H1 (cell line): Measurements from ENCODE around the gene CUTA. TPM values are rescaled to one million over a fixed set of nuclear protein-coding genes. Genes with fewer than 3 reads are reported as not detected.

Experiments
- CTCF ChIA-PET: fragments of 300-600 bp; sonication (Branson Sonifier 250); formaldehyde crosslinking; loops from one replicate; lab custom pipeline; 2021; ENCODE audit not compliant: partially characterized antibody; lab: Charles Lee
- POLR2A ChIA-PET: fragments of 300-600 bp; sonication (Branson Sonifier 250); formaldehyde crosslinking; loops from one replicate; lab custom pipeline; 2021; ENCODE audit warnings: inconsistent platforms; ENCODE audit not compliant: partially characterized antibody; lab: Charles Lee
- DNase-seq, 2 experiments: peaks; one replicate each; pipeline versions ENCODE4 v3.0.0 to v3.0.0-alpha.2; 2010 to 2022; ENCODE audit warnings: low spot score in 2 of 2, low read depth in 1 of 2, mixed read lengths in 1 of 2
- FAIRE-seq: peaks from 2 replicates; lab custom pipeline; 2011; peaks lifted over from hg19 to GRCh38; lab: Jason Lieb, UNC
- H2AFZ ChIP-seq: 2 replicates; pipeline ENCODE4 v1.8.1; 2012; ENCODE audit warnings: low read length, inconsistent platforms
- H2AK5ac ChIP-seq: 2 replicates; pipeline ENCODE4 v1.6.1; 2013; ENCODE audit warnings: low read depth, low read length
- H2BK120ac ChIP-seq: replicated peaks from 2 replicates; pipeline ENCODE3; 2013; ENCODE audit warnings: low read depth, low read length, inconsistent platforms
- H2BK12ac ChIP-seq: 2 replicates; pipeline ENCODE4 v1.6.1; 2013; ENCODE audit warnings: low read depth, low read length
- H2BK15ac ChIP-seq: 2 replicates; pipeline ENCODE4 v1.6.1; 2013; ENCODE audit warnings: low read length
- H2BK20ac ChIP-seq: 2 replicates; pipeline ENCODE4 v1.6.1; 2013; ENCODE audit warnings: low read length
- H2BK5ac ChIP-seq: 2 replicates; pipeline ENCODE4 v1.6.1; 2013; ENCODE audit warnings: low read depth, low read length
- H3K14ac ChIP-seq: 2 replicates; pipeline ENCODE4 v1.6.1; 2013; ENCODE audit warnings: inconsistent platforms; ENCODE audit not compliant: insufficient read length
- H3K18ac ChIP-seq: 2 replicates; pipeline ENCODE4 v1.6.1; 2013; ENCODE audit warnings: low read length; ENCODE audit errors: extremely low read depth
- H3K23ac ChIP-seq: 2 replicates; pipeline ENCODE4 v1.6.1; 2013; ENCODE audit warnings: inconsistent platforms; ENCODE audit not compliant: insufficient read length
- H3K23me2 ChIP-seq: 2 replicates; pipeline ENCODE4 v1.6.1; 2013; ENCODE audit warnings: low read depth, low read length
- H3K27ac ChIP-seq: 2 replicates; pipeline ENCODE4 v1.6.1; 2011; ENCODE audit warnings: low read depth, low read length, inconsistent platforms
- H3K27me3 ChIP-seq, 4 experiments: replicated peaks in 1 of 4; 1 replicate in 1 of 4; 2 replicates in 3 of 4; pipeline versions ENCODE4 v1.6.1 to v1.8.1; 2011 to 2013; ENCODE audit warnings: low read length in 3 of 4, mild to moderate bottlenecking in 3 of 4, inconsistent platforms in 2 of 4, mixed read lengths in 2 of 4, moderate library complexity in 1 of 4; ENCODE audit not compliant: control insufficient read depth in 3 of 4, insufficient read depth in 3 of 4; ENCODE audit errors: extremely low read depth in 1 of 4
- H3K36me3 ChIP-seq, 4 experiments: 2 replicates each; pipeline versions ENCODE4 v1.6.1 to v1.8.1; 2011 to 2013; ENCODE audit warnings: mild to moderate bottlenecking in 4 of 4, low read length in 3 of 4, moderate library complexity in 2 of 4, control low read depth in 1 of 4, inconsistent platforms in 1 of 4; ENCODE audit not compliant: insufficient read depth in 4 of 4, control insufficient read depth in 2 of 4
- H3K4ac ChIP-seq: replicated peaks from 2 replicates; pipeline ENCODE3; 2013; ENCODE audit warnings: low read length, low read depth, mixed read lengths, inconsistent platforms; ENCODE audit not compliant: insufficient read length
- H3K4me1 ChIP-seq, 4 experiments: replicated peaks in 1 of 4; 1 replicate in 1 of 4; 2 replicates in 3 of 4; pipeline versions ENCODE4 v1.6.1 to v1.8.1; 2011 to 2013; ENCODE audit warnings: low read length in 3 of 4, inconsistent platforms in 2 of 4, mixed read lengths in 1 of 4; ENCODE audit not compliant: insufficient read depth in 4 of 4, control insufficient read depth in 3 of 4
- H3K4me2 ChIP-seq, 2 experiments: 2 replicates each; pipeline versions ENCODE4 v1.6.1 to v1.8.1; 2011 to 2013; ENCODE audit warnings: low read depth in 2 of 2, low read length in 2 of 2, control low read depth in 1 of 2, inconsistent platforms in 1 of 2, mild to moderate bottlenecking in 1 of 2; ENCODE audit not compliant: insufficient read depth in 1 of 2
- H3K4me3 ChIP-seq, 4 experiments: fragments of 200-600, 300-600 bp in 1 of 4; sonication (generic), shearing (Covaris generic), sonication (Bioruptor Twin) in 1 of 4; 2 replicates each; pipeline versions ENCODE4 v1.5.1 to v1.8.1; 2011 to 2016; ENCODE audit warnings: low read length in 4 of 4, low read depth in 3 of 4, control low read depth in 2 of 4, inconsistent platforms in 2 of 4, mild to moderate bottlenecking in 2 of 4, mixed read lengths in 1 of 4, moderate library complexity in 1 of 4; ENCODE audit not compliant: insufficient read depth in 2 of 4; ENCODE audit errors: extremely low read depth in 1 of 4
- H3K56ac ChIP-seq: replicated peaks from 2 replicates; pipeline ENCODE3; 2013; ENCODE audit warnings: low read depth, mild to moderate bottlenecking, mixed read lengths, low read length, inconsistent platforms; ENCODE audit not compliant: insufficient read length
- H3K79me1 ChIP-seq: 2 replicates; pipeline ENCODE4 v1.6.1; 2013; ENCODE audit warnings: low read depth, low read length, control low read depth
- H3K79me2 ChIP-seq, 2 experiments: 2 replicates each; pipeline versions ENCODE4 v1.6.1 to v1.8.1; 2012 to 2013; ENCODE audit warnings: low read length in 2 of 2, mild to moderate bottlenecking in 2 of 2, inconsistent platforms in 1 of 2; ENCODE audit not compliant: insufficient read depth in 2 of 2, control insufficient read depth in 1 of 2
- H3K9ac ChIP-seq, 4 experiments: replicated peaks in 1 of 4; 1 replicate in 1 of 4; 2 replicates in 3 of 4; pipeline versions ENCODE4 v1.6.1 to v1.8.1; 2011 to 2013; ENCODE audit warnings: low read depth in 3 of 4, low read length in 3 of 4, control low read depth in 2 of 4, mild to moderate bottlenecking in 2 of 4, moderate library complexity in 2 of 4, inconsistent platforms in 1 of 4; ENCODE audit errors: extremely low read depth in 1 of 4
- H3K9me3 ChIP-seq, 2 experiments: 2 replicates each; pipeline versions ENCODE4 v1.6.1 to v1.8.1; 2012 to 2013; ENCODE audit warnings: mild to moderate bottlenecking in 2 of 2, moderate library complexity in 2 of 2, control low read depth in 1 of 2, inconsistent platforms in 1 of 2, low read depth in 1 of 2, low read length in 1 of 2, mixed read lengths in 1 of 2; ENCODE audit not compliant: insufficient read depth in 2 of 2
- H4K20me1 ChIP-seq, 2 experiments: replicated peaks in 1 of 2; 2 replicates each; pipeline versions ENCODE3 to v1.8.1; 2011 to 2013; ENCODE audit warnings: inconsistent platforms in 2 of 2, low read length in 2 of 2, mild to moderate bottlenecking in 1 of 2; ENCODE audit not compliant: insufficient read depth in 2 of 2, control insufficient read depth in 1 of 2
- H4K5ac ChIP-seq: 2 replicates; pipeline ENCODE4 v1.6.1; 2013; ENCODE audit warnings: low read length, low read depth, mixed read lengths, inconsistent platforms; ENCODE audit not compliant: insufficient read length
- H4K8ac ChIP-seq: 2 replicates; pipeline ENCODE4 v1.8.0; 2013; ENCODE audit warnings: mild to moderate bottlenecking, moderate library complexity, low read length, inconsistent platforms; ENCODE audit not compliant: insufficient read depth; ENCODE audit errors: extremely low read depth
- H4K91ac ChIP-seq: replicated peaks from 2 replicates; pipeline ENCODE3; 2013; ENCODE audit warnings: low read length, mixed read lengths, inconsistent platforms; ENCODE audit not compliant: insufficient read length
- ATF2 ChIP-seq: IDR thresholded peaks from 2 replicates; pipeline ENCODE4 v1.6.1; 2012; ENCODE audit warnings: low read length, inconsistent platforms
- BACH1 ChIP-seq: IDR thresholded peaks from 2 replicates; pipeline ENCODE4 v1.6.1; 2012; ENCODE audit warnings: low read length, improper control_type of control experiment
- BRCA1 ChIP-seq: IDR thresholded peaks from 2 replicates; pipeline ENCODE4 v1.6.1; 2012; ENCODE audit warnings: low read depth, low read length, improper control_type of control experiment
- CBX5 ChIP-seq: fragments of 300-800, 300-1000 bp; sonication (generic); IDR thresholded peaks from 2 replicates; pipeline ENCODE4 v1.7.1; 2016; ENCODE audit warnings: antibody characterized with exemption, low read length, low read depth
- CEBPB ChIP-seq: IDR thresholded peaks from 2 replicates; pipeline ENCODE4 v1.6.1; 2012; ENCODE audit warnings: low read depth, low read length
- CHD2 ChIP-seq: IDR thresholded peaks from 2 replicates; pipeline ENCODE4 v1.6.1; 2012; ENCODE audit warnings: low read length, improper control_type of control experiment
- EZH2 ChIP-seq: fragments of 200-600 bp; sonication (generic); IDR thresholded peaks from 2 replicates; pipeline ENCODE4 v1.7.1; 2012; ENCODE audit warnings: low read depth, mild to moderate bottlenecking, moderate library complexity, low read length, inconsistent platforms; ENCODE audit not compliant: severe bottlenecking
- HDAC2 ChIP-seq, 2 experiments: fragments of 300-600 bp in 1 of 2; sonication (generic) in 1 of 2; IDR thresholded peaks; 2 replicates each; pipeline ENCODE4 v1.6.1; 2011 to 2012; ENCODE audit warnings: low read depth in 2 of 2, low read length in 2 of 2, mild to moderate bottlenecking in 2 of 2, moderate library complexity in 2 of 2, borderline replicate concordance in 1 of 2, inconsistent platforms in 1 of 2
- NANOG ChIP-seq: IDR thresholded peaks from 2 replicates; pipeline ENCODE4 v1.6.1; 2011; ENCODE audit warnings: low read length, low read depth, mild to moderate bottlenecking, inconsistent platforms; ENCODE audit not compliant: insufficient read depth, poor library complexity, severe bottlenecking
- RFX5 ChIP-seq: IDR thresholded peaks from 2 replicates; pipeline ENCODE4 v1.6.1; 2011; ENCODE audit warnings: low read depth, low read length, improper control_type of control experiment, borderline replicate concordance
- TBP ChIP-seq: IDR thresholded peaks from 2 replicates; pipeline ENCODE4 v1.6.1; 2011; ENCODE audit warnings: low read depth, low read length, improper control_type of control experiment
- WGBS, 2 experiments: shearing (Covaris generic) in 1 of 2; methylation state at CpG; one replicate each; pipeline versions ENCODE4 v1.1.6 to v1.1.7; 2013 to 2015; ENCODE audit warnings: low lambda C conversion rate in 2 of 2, mixed read lengths in 2 of 2, inconsistent platforms in 1 of 2, low coverage in 1 of 2, missing lambda C conversion rate in 1 of 2; ENCODE audit not compliant: insufficient replicate concordance in 2 of 2, insufficient coverage in 1 of 2, insufficient read length in 1 of 2; ENCODE audit errors: extremely low coverage in 1 of 2, missing lambda C conversion rate in 1 of 2; 5-methylcytosine and 5-hydroxymethylcytosine counted together
- polyA plus RNA-seq, 7 experiments: library from polyadenylated mRNA; depleted of rRNA in 3 of 7; stranded (reverse) in 5 of 7; unstranded in 2 of 7; fragments of >200 nt in 5 of 7; fragments of 200-250 nt in 2 of 7; gene quantifications; 1 replicate in 5 of 7; 2 replicates in 1 of 7; 4 replicates in 1 of 7; pipeline versions ENCODE4 v1.2.1 to v1.2.3, GENCODE V29; 2011 to 2013; ENCODE audit warnings: missing spikeins in 2 of 7, mixed read lengths in 2 of 7
- total RNA-seq: library from RNA; stranded (reverse); fragmentation: NEBNext Ultra II Directional; extraction: Animal tissue kit (Norgen Biotek cat#: 25700); gene quantifications from 2 replicates; pipeline ENCODE4 v1.2.1, GENCODE V29; 2021
- TF ChIP-seq, protein P1 (sequence below): IDR thresholded peaks from 2 replicates; pipeline ENCODE4 v1.6.1; 2011; ENCODE audit warnings: low read depth, mild to moderate bottlenecking, low read length; ENCODE audit not compliant: insufficient read depth

Gene CUTA
- total and polyA plus RNA-seq, 2 of the 8 experiments (the other 6 are each of a cell fraction or from before 2014, with no cell fraction given), result 297 to 460 TPM

DNA sequence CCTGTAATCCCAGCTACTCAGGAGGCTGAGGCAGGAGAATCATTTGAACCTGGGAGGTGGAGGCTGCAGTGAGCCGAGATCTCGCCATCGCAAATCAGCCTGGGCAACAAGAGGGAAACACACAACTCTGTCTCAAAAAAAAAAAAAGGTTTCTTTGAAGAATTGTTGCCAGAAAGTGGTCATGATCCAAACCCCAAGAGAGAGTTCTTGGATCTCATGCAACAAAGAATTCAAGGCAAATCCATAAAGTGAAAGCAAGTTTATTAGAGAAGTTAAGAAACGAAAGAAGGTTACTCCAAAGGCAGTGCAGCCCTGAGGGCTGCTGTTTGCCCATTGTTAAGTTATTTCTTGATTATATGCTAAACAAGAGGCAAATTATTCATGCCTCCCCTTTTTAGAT, 40.7 kb downstream of the CUTA start:
- H2BK20ac ChIP-seq, result no peak overlapping the region
- no peak overlapping the region for H3K27ac ChIP-seq
- no peak overlapping the region for H3K14ac ChIP-seq
- H3K23me2 ChIP-seq, result no peaks in the 10 kb centered on the region
- H3K79me2 ChIP-seq, result no peaks in the 10 kb centered on the region
- H3K27me3 ChIP-seq, result no peaks in the 10 kb centered on the region
- no peak overlapping the region for H3K9ac ChIP-seq
- H3K36me3 ChIP-seq, result no peaks in the 10 kb centered on the region
- no peak overlapping the region for H2BK5ac ChIP-seq
- H3K9me3 ChIP-seq, result no peaks in the 10 kb centered on the region
- 0 out of 2 replicates have a peak overlapping the region, but pooled peaks have one; percentile 44 for H2AFZ ChIP-seq
- peaks cover 1 to 11% (median 8%) of the 10 kb centered on the region in 4 experiments; a peak in 5 of 7 replicates for H3K4me1 ChIP-seq
- H4K91ac ChIP-seq, result no peak overlapping the region
- 96% methylated on average over 4 of the region's 4 CpGs; no CpG with 5 or more reads in 1 of the 2 experiments for WGBS, 2 experiments
- no peak overlapping the region for H2BK12ac ChIP-seq
- H4K8ac ChIP-seq, result no peak overlapping the region
- ChIA-PET CTCF (interaction anchor here (0.7 to 1.1 kb wide), 2 partner anchors 19 to 27 kb away, joined by 3 read pairs; no protein-coding TSS in a partner anchor), POLR2A (no interaction called here)
- H3K18ac ChIP-seq, result no peak overlapping the region
- H4K5ac ChIP-seq, result no peak overlapping the region
- no peaks in the 10 kb centered on the region for H4K20me1 ChIP-seq
- no peak for FAIRE-seq
- no peak overlapping the region for H3K4me3 ChIP-seq
- no peak overlapping the region for H3K4ac ChIP-seq
- no peak overlapping the region for H3K23ac ChIP-seq
- H3K4me2 ChIP-seq, result no peak overlapping the region
- H3K56ac ChIP-seq, result no peak overlapping the region
- no peak overlapping the region for H2AK5ac ChIP-seq
- no peak overlapping the region for H2BK120ac ChIP-seq
- no peak overlapping the region for H2BK15ac ChIP-seq
- DNase-seq, result no peak
- no peaks in the 10 kb centered on the region for H3K79me1 ChIP-seq
- TF ChIP-seq NANOG (no peak), EZH2 (no peak), BRCA1 (no peak), HDAC2 (IDR thresholded peaks at IDR 0.05; ENCODE audit: borderline replicate concordance in 1 of 2, low read depth in 2 of 2, low read length in 2 of 2) (no peak), CEBPB (no peak), TBP (no peak), BACH1 (no peak), RFX5 (no peak), CHD2 (no peak), ATF2 (no peak), CBX5 (no peak)
- TF ChIP-seq, protein P1, sequence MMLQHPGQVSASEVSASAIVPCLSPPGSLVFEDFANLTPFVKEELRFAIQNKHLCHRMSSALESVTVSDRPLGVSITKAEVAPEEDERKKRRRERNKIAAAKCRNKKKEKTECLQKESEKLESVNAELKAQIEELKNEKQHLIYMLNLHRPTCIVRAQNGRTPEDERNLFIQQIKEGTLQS, result no peak
